ENCODE measurements around the gene PPP1R15A.
"Not testable (repeated sequence)": the region's sequence is repeated elsewhere in the genome, so short reads cannot be mapped to it uniquely, and the experiment has no call there.

PPP1R15A gene

GRCh38 chr19:48859711-48860572 is 12.3 kb upstream of the PPP1R15A start:
- DNase-seq: no peak

- no peak for DNase-seq
These were observed 10.9 kb upstream of the PPP1R15A start for GRCh38 chr19:48861313-48861712.

- DNase-seq: no peak
These were observed 9.4 kb upstream of the PPP1R15A start for GRCh38 chr19:48862827-48863226.

- no peak for DNase-seq
These were observed 5.5 kb upstream of the PPP1R15A start for GRCh38 chr19:48866692-48867091.

GRCh38 chr19:48867123-48867745 is 5.0 kb upstream of the PPP1R15A start:
- DNase-seq: no peak

- no peak for DNase-seq
These were observed 4.5 kb upstream of the PPP1R15A start for GRCh38 chr19:48867746-48868113.

GRCh38 chr19:48868114-48868886 is 3.9 kb upstream of the PPP1R15A start, which contains the start of gene PLEKHA4:
TSS of gene PLEKHA4 (minus strand) at chr19:48868617. CDS start at chr19:48867620, 997 bp downstream.
- no peak for DNase-seq

- DNase-seq: no peak
These were observed 2.2 kb upstream of the PPP1R15A start for GRCh38 chr19:48870048-48870447.

- DNase-seq: not testable (repeated sequence)
These were observed 595 bp upstream of the PPP1R15A start for GRCh38 chr19:48871471-48872181.

- peak; percentile 75 to 77 for DNase-seq
These were observed 759 bp downstream of the PPP1R15A start for GRCh38 chr19:48872884-48873475.

- DNase-seq: no peak
These were observed 1.5 kb downstream of the PPP1R15A start for GRCh38 chr19:48873476-48874302.

GRCh38 chr19:48874303-48875135 is 2.3 kb downstream of the PPP1R15A start:
- peak in 1 of 2 donors; percentile 28 for DNase-seq

- peak; percentile 54 to 59 for DNase-seq
These were observed 4.1 kb downstream of the PPP1R15A start for GRCh38 chr19:48876043-48876981.

GRCh38 chr19:48877855-48878195 is 5.6 kb downstream of the PPP1R15A start:
- DNase-seq: no peak

- DNase-seq: no peak
These were observed 6.2 kb downstream of the PPP1R15A start for GRCh38 chr19:48878196-48879024.

- no peak for DNase-seq
These were observed 6.9 kb downstream of the PPP1R15A start for GRCh38 chr19:48879025-48879637.

GRCh38 chr19:48879696-48880095 is 7.5 kb downstream of the PPP1R15A start:
- not testable (repeated sequence) for DNase-seq
